WI38 (cell line): ENCODE results near the gene GALNT18.

Experiments
- H3K4me3 ChIP-seq: 2 replicates; pipeline ENCODE4 v1.5.1; 2011; ENCODE audit warnings: low read depth, mild to moderate bottlenecking, control low read depth, low read length
- CTCF ChIP-seq: IDR thresholded peaks from 2 replicates; pipeline ENCODE4 v1.5.1; 2012; ENCODE audit warnings: low read depth, mild to moderate bottlenecking, control low read depth, low read length

Gene GALNT18

GRCh38 chr11:11493698-11494097 is 128.1 kb downstream of the GALNT18 start:
- no peak for TF ChIP-seq CTCF
- H3K4me3 ChIP-seq: no peak overlapping the region

- no peak for TF ChIP-seq CTCF
- H3K4me3 ChIP-seq: no peak overlapping the region
Measured at GRCh38 chr11:11491589-11491988, 130.2 kb downstream of the GALNT18 start.

GRCh38 chr11:11491014-11491413 is 130.8 kb downstream of the GALNT18 start:
- no peak overlapping the region for H3K4me3 ChIP-seq
- no peak for TF ChIP-seq CTCF

- no peak overlapping the region for H3K4me3 ChIP-seq
- no peak for TF ChIP-seq CTCF
Measured at GRCh38 chr11:11486423-11486822, 135.4 kb downstream of the GALNT18 start.

GRCh38 chr11:11486002-11486401 is 135.8 kb downstream of the GALNT18 start:
- TF ChIP-seq CTCF: no peak
- no peak overlapping the region for H3K4me3 ChIP-seq

GRCh38 chr11:11483627-11484026 is 138.2 kb downstream of the GALNT18 start:
- H3K4me3 ChIP-seq: no peak overlapping the region

GRCh38 chr11:11482730-11483129 is 139.1 kb downstream of the GALNT18 start:
- H3K4me3 ChIP-seq: no peak overlapping the region
- TF ChIP-seq CTCF: no peak

More at GRCh38 chr11:11483627-11484026, 138.2 kb downstream of the GALNT18 start:
- TF ChIP-seq CTCF: no peak
